Liver (tissue), 9 donors: ENCODE results near the gene POU5F1. TPM values are rescaled to one million over a fixed set of nuclear protein-coding genes. Genes with fewer than 3 reads are reported as not detected.

Source experiments
- DNase-seq: peaks from one replicate; pipeline ENCODE4 v3.0.0-alpha.2; 2017; ENCODE audit warnings: low spot score
- H3K27ac ChIP-seq, 2 donors: one replicate each; pipeline ENCODE4 v1.7.0; 2013; ENCODE audit warnings: inconsistent platforms in 2 of 2, low read length in 2 of 2, control low read depth in 1 of 2, low read depth in 1 of 2, mild to moderate bottlenecking in 1 of 2
- H3K27me3 ChIP-seq, 4 donors: one replicate each; pipeline versions ENCODE4 v1.6.1 to v1.7.0; 2013; ENCODE audit warnings: low read length in 3 of 4, inconsistent platforms in 1 of 4, mild to moderate bottlenecking in 1 of 4, moderate library complexity in 1 of 4; ENCODE audit not compliant: control insufficient read depth in 4 of 4, insufficient read depth in 4 of 4
- H3K36me3 ChIP-seq, 4 donors: one replicate each; pipeline versions ENCODE4 v1.6.1 to v1.7.0; 2013; ENCODE audit warnings: low read length in 3 of 4, mild to moderate bottlenecking in 3 of 4, low read depth in 1 of 4, moderate library complexity in 1 of 4; ENCODE audit not compliant: control insufficient read depth in 4 of 4, insufficient read depth in 3 of 4
- H3K4me1 ChIP-seq, 4 donors: one replicate each; pipeline versions ENCODE4 v1.6.1 to v1.7.0; 2013; ENCODE audit warnings: low read length in 3 of 4, mild to moderate bottlenecking in 3 of 4, moderate library complexity in 1 of 4; ENCODE audit not compliant: control insufficient read depth in 4 of 4, insufficient read depth in 4 of 4
- H3K4me3 ChIP-seq, 3 donors: one replicate each; pipeline versions ENCODE4 v1.6.1 to v1.7.0; 2013; ENCODE audit warnings: low read length in 3 of 3, control low read depth in 1 of 3, low read depth in 1 of 3, mild to moderate bottlenecking in 1 of 3
- H3K9ac ChIP-seq, 2 donors: one replicate each; pipeline ENCODE4 v1.7.0; 2013; ENCODE audit warnings: low read length in 2 of 2, mild to moderate bottlenecking in 2 of 2, moderate library complexity in 2 of 2, control low read depth in 1 of 2, low read depth in 1 of 2
- H3K9me3 ChIP-seq, 4 donors: one replicate each; pipeline versions ENCODE4 v1.6.1 to v1.7.0; 2013; ENCODE audit warnings: low read length in 3 of 4; ENCODE audit not compliant: control insufficient read depth in 4 of 4
- ATF3 ChIP-seq: IDR thresholded peaks from 2 replicates; pipeline ENCODE4 v1.6.1; 2016; ENCODE audit warnings: antibody characterized with exemption
- EGR1 ChIP-seq, 2 donors: IDR thresholded peaks; 2 replicates each; pipeline ENCODE4 v1.6.1; 2016 to 2018; ENCODE audit warnings: antibody characterized with exemption in 2 of 2, low read depth in 2 of 2
- FOXA1 ChIP-seq: IDR thresholded peaks from 2 replicates; pipeline ENCODE4 v1.6.1; 2016; ENCODE audit warnings: antibody characterized with exemption
- FOXA2 ChIP-seq: IDR thresholded peaks from 2 replicates; pipeline ENCODE4 v1.6.1; 2016; ENCODE audit warnings: antibody characterized with exemption
- GABPA ChIP-seq, 2 donors: IDR thresholded peaks in 1 of 2; conservative IDR thresholded peaks in 1 of 2; 2 replicates each; pipeline ENCODE4 v1.6.1; 2016; ENCODE audit warnings: antibody characterized with exemption in 2 of 2, mild to moderate bottlenecking in 1 of 2, moderate library complexity in 1 of 2
- HNF4A ChIP-seq, 2 donors: conservative IDR thresholded peaks; 2 replicates each; pipeline ENCODE4 v1.6.1; 2016; ENCODE audit warnings: antibody characterized with exemption in 2 of 2, mild to moderate bottlenecking in 2 of 2
- HNF4G ChIP-seq: IDR thresholded peaks from 2 replicates; pipeline ENCODE4 v1.6.1; 2016; ENCODE audit warnings: antibody characterized with exemption
- MAX ChIP-seq: IDR thresholded peaks from 2 replicates; pipeline ENCODE4 v1.6.1; 2016; ENCODE audit warnings: antibody characterized with exemption
- NR2F2 ChIP-seq: IDR thresholded peaks from 2 replicates; pipeline ENCODE4 v1.6.1; 2016; ENCODE audit warnings: antibody characterized with exemption
- RAD21 ChIP-seq, 2 donors: IDR thresholded peaks; 2 replicates each; pipeline ENCODE4 v1.6.1; 2016; ENCODE audit warnings: antibody characterized with exemption in 2 of 2, mild to moderate bottlenecking in 2 of 2
- REST ChIP-seq: IDR thresholded peaks from 2 replicates; pipeline ENCODE4 v1.6.1; 2016; ENCODE audit warnings: antibody characterized with exemption, mild to moderate bottlenecking
- RXRA ChIP-seq, 2 donors: IDR thresholded peaks; 2 replicates each; pipeline ENCODE4 v1.6.1; 2017 to 2018; ENCODE audit warnings: antibody characterized with exemption in 2 of 2, mild to moderate bottlenecking in 1 of 2
- SP1 ChIP-seq: IDR thresholded peaks from 2 replicates; pipeline ENCODE4 v1.6.1; 2018; ENCODE audit warnings: antibody characterized with exemption, mild to moderate bottlenecking
- TAF1 ChIP-seq: conservative IDR thresholded peaks from 2 replicates; pipeline ENCODE4 v1.6.1; 2016; ENCODE audit warnings: antibody characterized with exemption, mild to moderate bottlenecking
- YY1 ChIP-seq: IDR thresholded peaks from 2 replicates; pipeline ENCODE4 v1.6.1; 2016; ENCODE audit warnings: antibody characterized with exemption, mild to moderate bottlenecking
- ZBTB33 ChIP-seq: IDR thresholded peaks from 2 replicates; pipeline ENCODE4 v1.6.1; 2016; ENCODE audit warnings: antibody characterized with exemption
- WGBS: extraction: QIAGEN DNeasy Blood & Tissue Kit; methylation state at CpG from one replicate; pipeline ENCODE4 v1.1.7; 2013; 5-methylcytosine and 5-hydroxymethylcytosine counted together
- polyA plus RNA-seq, 2 donors: library from polyadenylated mRNA; stranded (reverse) in 1 of 2; unstranded in 1 of 2; fragments of 200-250 nt in 1 of 2; fragments of >200 nt in 1 of 2; fragmentation: Nextera tagmentation in 1 of 2; extraction: Ambion mirVana in 1 of 2; gene quantifications; one replicate each; pipeline versions ENCODE4 v1.2.1 to v1.2.3, GENCODE V29; 2013 to 2015
- total RNA-seq, 2 donors: library from RNA; depleted of rRNA; stranded (reverse); fragments of >200 nt; gene quantifications; one replicate each; pipeline ENCODE4 v1.2.3, GENCODE V29; 2014
- donor health status: healthy.
- donor health status: healthy.
- donor health status: healthy.
- donor health status: healthy.
- donor health status: healthy.

POU5F1 gene
- total and polyA plus RNA-seq, 4 donors, result 0.32 to 3.2 TPM; not detected in 2

GRCh38 chr6:31175971-31176370, 5.5 kb upstream of the POU5F1 start:
- 91% methylated on average over 3 of the region's 3 CpGs for WGBS
- DNase-seq, result no peak
- Histone ChIP-seq H3K4me3 (no peak overlapping the region), H3K27ac (no peak overlapping the region), H3K27me3 (no peaks in the 10 kb centered on the region), H3K36me3 (no peaks in the 10 kb centered on the region), H3K9me3 (no peaks in the 10 kb centered on the region), H3K4me1 (no peaks in the 10 kb centered on the region), H3K9ac (no peak overlapping the region)
- TF ChIP-seq ATF3, result no peak
- no peak for TF ChIP-seq HNF4A (conservative IDR thresholded peaks at IDR 0.05)
- TF ChIP-seq RAD21 (IDR thresholded peaks at IDR 0.05), result no peak
- no peak for TF ChIP-seq GABPA (IDR thresholded peaks at IDR 0.05 in 1 of 2, conservative IDR thresholded peaks at IDR 0.05 in 1 of 2)
- TF ChIP-seq ZBTB33, result no peak
- no peak for TF ChIP-seq RXRA (IDR thresholded peaks at IDR 0.05)
- no peak for TF ChIP-seq NR2F2
- TF ChIP-seq YY1, result no peak
- no peak for TF ChIP-seq SP1
- no peak for TF ChIP-seq FOXA2
- no peak for TF ChIP-seq HNF4G
- TF ChIP-seq EGR1 (IDR thresholded peaks at IDR 0.05; ENCODE audit: low read depth in 2 of 2), result no peak
- TF ChIP-seq REST, result no peak
- no peak for TF ChIP-seq FOXA1
- TF ChIP-seq MAX, result no peak

GRCh38 chr6:31174378-31174777, 3.9 kb upstream of the POU5F1 start:
- Histone ChIP-seq H3K27ac (no peak overlapping the region), H3K36me3 (no peaks in the 10 kb centered on the region), H3K4me1 (no peaks in the 10 kb centered on the region), H3K4me3 (no peak overlapping the region), H3K9ac (no peak overlapping the region), H3K9me3 (no peaks in the 10 kb centered on the region), H3K27me3 (no peaks in the 10 kb centered on the region)
- WGBS, result 97% methylated on average over 5 of the region's 5 CpGs
- DNase-seq, result no peak
- TF ChIP-seq NR2F2 (no peak), HNF4G (no peak), ZBTB33 (no peak), HNF4A (conservative IDR thresholded peaks at IDR 0.05) (no peak), RXRA (IDR thresholded peaks at IDR 0.05) (no peak), GABPA (IDR thresholded peaks at IDR 0.05 in 1 of 2, conservative IDR thresholded peaks at IDR 0.05 in 1 of 2) (no peak), TAF1 (no peak)
